GM19025 (cell line): ENCODE data around the gene RPL7L1.
"Not testable (repeated sequence)": the region's sequence is repeated elsewhere in the genome, so short reads cannot be mapped to it uniquely, and the experiment has no call there.

Source experiments
- ATAC-seq: cut with Tn5 transposase; IDR thresholded peaks from one replicate; pipeline ENCODE4 v1.9.1; 2021; ENCODE audit warnings: mild to moderate bottlenecking, low read depth, moderate library complexity; ENCODE audit not compliant: unreplicated experiment

RPL7L1 gene

DNA sequence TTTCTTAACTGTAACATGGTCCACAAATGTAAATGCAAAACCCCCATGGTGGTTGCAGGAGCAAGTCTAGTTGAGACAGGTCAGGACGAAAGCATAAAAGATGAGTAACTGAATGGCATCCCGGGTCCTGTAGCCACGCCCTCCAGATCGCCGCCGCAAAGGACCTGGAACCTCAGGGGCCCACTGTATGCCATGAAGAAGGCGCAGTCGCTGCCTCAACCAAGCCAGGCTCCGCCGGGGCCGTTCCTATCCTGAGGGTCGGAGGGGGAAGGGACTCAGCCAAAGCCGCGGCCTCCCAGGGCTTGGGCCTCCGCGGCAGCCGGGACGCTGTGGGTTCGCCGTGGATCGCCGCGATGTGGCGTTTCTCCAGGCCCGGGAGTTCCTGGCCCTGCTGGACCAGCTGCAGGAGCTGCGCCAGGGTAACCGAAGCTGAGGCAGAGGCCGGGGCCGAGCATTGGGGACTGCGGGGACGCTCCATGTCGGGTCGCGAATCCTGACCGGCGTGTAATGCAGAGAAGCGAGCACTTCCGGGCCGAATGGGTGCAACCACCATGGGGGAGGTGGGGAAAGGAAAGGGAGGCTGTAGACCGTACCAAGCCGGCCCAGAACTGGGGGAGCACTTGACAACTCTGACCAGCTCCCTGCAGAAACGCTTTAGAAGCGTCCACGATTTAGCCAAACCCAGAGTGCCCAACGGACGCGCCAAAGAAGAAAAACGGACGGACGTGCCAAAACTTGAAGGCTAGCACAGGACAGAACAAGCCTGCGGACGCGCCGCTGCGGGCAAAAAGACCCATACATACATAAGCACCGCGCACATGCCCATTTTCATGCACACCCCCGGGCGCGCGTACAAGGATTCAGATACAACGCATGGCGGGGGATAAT, 11.1 kb downstream of the RPL7L1 start:
- peak; percentile 91 for ATAC-seq

- no peak for ATAC-seq
Measured at GRCh38 chr6:42891199-42891722, 11.8 kb downstream of the RPL7L1 start.

GRCh38 chr6:42894041-42894828, 14.8 kb downstream of the RPL7L1 start:
- not testable (repeated sequence) for ATAC-seq

DNA sequence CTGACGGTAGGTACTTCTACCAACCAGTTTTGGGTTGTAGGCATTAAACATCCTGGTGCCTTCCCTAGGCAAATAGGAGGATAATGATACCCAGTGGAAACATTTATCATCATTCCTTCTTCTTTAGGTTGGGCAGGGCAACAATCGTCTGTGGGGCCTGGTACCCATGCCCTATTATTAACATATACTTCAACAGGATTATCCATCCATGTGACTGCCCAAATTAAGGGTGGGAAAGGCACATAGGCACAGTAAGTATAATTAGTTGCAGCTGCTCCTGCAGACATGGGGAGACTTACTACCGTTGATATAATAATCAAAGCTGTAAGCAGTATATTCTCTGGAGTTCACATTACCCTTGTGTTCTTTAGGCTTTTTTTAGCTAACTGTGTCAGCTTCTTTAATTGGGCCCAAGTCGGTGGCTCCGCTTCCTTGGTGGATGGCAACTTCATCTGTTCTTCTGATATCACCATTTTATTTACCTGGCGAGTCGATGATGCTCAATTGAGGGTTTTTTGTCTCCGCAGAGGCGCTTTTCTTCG, 16.8 kb downstream of the RPL7L1 start:
- no peak for ATAC-seq

DNA sequence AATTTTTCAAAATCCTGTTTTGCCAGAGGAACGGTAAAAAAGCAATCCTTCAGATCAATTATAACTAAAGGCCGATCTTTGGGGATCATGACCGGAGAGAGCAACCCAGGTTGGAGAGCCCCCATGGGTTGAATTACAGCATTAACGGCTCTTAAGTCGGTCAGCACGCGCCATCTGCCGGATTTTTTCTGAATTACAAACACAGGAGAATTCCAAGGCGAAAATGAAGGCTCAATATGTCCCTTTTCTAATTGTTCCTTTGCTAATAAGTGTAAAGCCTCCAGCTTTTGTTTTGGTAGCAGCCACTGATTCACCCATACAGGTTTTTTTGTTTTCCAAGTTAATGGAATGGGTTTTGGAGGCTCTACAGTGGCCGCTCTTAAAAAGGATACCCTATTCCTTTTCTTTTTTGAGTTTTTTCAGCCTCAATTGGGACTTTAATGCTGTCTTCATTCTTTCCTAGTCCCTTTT, 19.5 kb downstream of the RPL7L1 start:
- no peak for ATAC-seq

GRCh38 chr6:42899871-42900270, 20.5 kb downstream of the RPL7L1 start:
- no peak for ATAC-seq

- ATAC-seq, result no peak
Measured at GRCh38 chr6:42901538-42901957, 22.1 kb downstream of the RPL7L1 start.

GRCh38 chr6:42902429-42903263, 23.2 kb downstream of the RPL7L1 start:
- not testable (repeated sequence) for ATAC-seq

DNA sequence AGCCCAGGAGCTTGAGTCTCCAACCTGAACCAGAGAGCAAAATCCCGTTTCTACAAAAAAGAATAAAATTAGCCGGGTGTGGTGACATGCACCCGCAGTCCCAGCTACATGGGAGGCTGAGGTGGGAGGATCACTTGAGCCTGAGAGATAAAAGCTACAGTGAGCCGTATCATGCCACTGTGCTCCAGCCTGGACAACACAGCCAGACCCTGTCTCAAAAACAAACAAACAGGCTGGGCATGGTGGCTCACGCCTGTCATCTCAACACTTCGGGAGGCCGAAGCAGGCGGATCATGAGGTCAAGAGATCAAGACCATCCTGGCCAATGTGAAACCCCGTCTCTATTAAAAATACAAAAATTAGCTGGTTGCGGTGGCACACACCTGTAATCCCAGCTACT, 25.1 kb downstream of the RPL7L1 start:
- no peak for ATAC-seq

GRCh38 chr6:42907336-42907735, 27.9 kb downstream of the RPL7L1 start:
- no peak for ATAC-seq

DNA sequence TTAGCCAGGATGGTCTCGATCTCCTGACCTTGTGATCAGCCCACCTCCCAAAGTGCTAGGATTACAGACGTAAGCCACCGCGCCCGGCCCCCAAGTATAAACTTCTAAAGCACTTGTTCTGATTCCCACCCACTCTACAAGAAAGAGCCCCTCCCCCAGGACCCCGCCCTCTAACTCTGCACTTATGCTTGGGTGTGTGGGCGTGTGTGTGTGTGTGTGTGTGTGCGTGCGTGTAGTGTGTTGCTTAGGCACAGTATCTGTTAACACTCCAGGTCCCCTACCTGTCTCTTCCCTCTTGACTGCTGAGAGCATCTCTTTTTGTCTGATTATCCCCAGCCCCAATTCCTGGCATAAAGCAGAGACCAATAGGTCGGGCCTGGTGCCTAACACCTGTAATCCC, 30.4 kb downstream of the RPL7L1 start:
- ATAC-seq, result no peak

DNA sequence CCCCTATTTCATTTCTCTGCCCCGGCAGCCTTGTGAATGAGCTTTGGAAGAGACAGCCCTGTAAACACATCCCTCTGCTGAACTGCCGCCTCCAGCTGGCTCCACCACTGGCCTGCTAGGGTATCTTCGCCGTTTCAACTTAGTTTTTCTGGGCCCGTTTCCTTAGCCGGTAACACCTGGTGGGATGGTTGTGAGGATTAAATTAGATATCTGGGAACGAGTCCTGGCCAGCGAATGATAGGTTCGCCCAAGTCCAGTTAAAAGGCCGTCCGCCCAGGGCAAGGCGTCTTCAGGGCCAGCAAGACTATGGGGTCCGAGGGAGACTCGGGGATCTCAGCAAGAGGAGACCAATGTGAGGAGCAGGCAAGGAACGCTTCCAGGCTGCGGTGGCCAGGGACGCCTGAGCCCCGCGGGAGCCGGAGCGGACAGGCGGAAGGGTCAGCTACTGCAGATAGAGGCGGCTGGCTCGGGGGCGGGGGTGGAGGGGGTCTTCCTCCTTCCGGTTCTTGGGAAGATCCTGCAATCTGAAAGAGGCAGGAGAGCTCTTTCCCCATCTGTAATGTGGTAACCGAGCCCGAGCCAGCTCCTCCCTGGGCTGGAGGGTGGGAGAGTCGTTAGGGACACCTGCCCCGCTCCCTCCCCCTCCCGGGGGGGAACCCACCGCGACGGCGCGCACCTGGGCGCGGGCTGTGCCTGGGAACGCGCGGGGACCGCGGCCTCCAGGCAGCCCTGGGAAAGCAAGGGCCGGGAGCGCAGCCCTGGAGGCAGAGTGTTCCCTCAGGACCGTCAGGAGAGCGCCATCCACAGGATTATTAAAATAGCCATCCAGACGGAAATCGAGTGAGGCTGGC, 32.0 kb downstream of the RPL7L1 start:
- ATAC-seq, result no peak

DNA sequence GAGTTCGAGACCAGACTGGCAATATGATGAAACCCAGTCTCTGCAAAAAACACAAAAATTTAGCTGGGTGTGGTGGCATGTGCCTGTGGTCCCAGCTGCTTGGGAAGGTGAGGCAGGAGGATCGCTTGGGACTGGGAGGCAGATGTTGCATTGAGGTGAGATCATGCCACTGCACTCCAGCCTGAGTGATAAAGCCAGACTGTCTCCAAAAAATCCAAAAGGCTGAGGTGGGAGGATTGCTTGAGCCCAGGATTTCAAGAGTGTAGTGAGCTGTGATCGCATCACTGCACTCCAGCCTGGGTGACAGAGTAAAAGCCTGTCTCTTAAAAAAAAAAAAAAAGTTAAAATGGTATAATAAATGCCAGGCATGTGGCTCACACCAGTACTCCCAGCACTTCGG, 35.1 kb downstream of the RPL7L1 start:
- ATAC-seq, result no peak

GRCh38 chr6:42915732-42916131, 36.3 kb downstream of the RPL7L1 start, which contains the start of gene PTCRA:
TSS of gene PTCRA (plus strand) at chr6:42916053. CDS start at chr6:42916070, 17 bp downstream.
- no peak for ATAC-seq

DNA sequence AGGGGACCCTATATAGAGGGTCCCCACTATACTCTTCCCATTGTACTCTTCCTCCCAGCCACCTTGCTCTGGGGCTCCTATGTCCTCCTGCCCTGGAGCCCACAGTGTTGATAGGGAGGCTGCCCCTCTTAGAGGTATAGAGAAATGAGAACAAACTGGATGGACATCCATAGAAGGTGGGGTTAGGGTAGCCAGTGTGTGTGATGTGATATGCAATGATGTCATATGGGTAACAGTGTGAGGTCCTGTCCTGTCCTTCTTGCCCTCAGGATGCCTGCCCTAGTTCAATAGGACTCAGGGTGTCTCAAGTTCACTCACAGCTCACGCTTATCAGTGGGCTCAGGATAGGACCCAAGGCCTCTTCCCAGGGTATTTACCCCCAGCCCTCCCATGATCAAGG, 36.9 kb downstream of the RPL7L1 start:
- ATAC-seq, result no peak

DNA sequence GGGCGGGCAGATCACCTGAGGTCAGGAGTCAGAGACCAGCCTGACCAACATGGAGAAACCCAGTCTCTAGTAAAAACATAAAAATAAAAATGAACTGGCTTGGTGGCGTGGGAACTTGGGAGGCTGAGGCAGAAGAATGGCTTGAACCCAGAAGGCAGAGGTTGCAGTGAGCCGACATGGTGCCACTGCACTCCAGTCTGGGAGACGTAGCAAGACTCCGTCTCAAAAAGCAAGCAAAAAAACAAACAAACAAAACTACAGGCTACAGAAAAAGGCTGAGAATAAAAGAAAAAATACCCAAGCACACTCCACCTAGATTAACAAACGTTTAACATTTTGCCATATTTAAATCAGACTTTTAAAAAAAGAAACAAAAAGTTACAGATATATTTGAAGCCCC, 42.4 kb downstream of the RPL7L1 start:
- no peak for ATAC-seq

DNA sequence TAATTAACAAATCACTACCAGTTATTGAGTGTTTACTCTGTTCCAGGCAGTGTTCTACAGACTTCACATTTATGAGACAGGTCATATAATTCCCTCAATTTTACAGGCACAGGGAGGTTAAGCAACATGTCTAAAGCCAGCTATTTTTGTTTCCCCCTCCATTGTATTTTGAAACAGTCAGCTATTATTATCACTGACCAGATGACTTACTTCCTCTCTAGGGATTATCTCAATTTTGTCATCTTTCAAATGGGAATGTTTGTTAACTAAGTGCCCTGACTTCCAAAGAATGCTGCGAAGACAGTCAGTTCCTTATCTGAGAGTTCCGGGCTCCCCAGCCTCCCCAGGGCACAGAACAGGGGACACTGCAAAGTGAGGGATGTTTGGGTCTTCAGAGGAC, 44.2 kb downstream of the RPL7L1 start:
- ATAC-seq, result no peak

GRCh38 chr6:42925248-42925857, 45.9 kb downstream of the RPL7L1 start:
- ATAC-seq, result no peak
